Tibial nerve (tissue), 4 donors: ENCODE results near the gene NALCN.

Experiments used
- EP300 ChIP-seq, 2 donors: sonication (generic); formaldehyde crosslinking; IDR thresholded peaks; one replicate each; pipeline ENCODE4 v1.6.1; 2017; ENCODE audit warnings: antibody characterized with exemption in 2 of 2, mild to moderate bottlenecking in 1 of 2
- POLR2A ChIP-seq, 2 donors: fragments of 450-650 bp; IDR thresholded peaks; one replicate each; pipeline ENCODE4 v1.6.1; 2017; ENCODE audit warnings: antibody characterized with exemption in 2 of 2, mild to moderate bottlenecking in 2 of 2, moderate library complexity in 2 of 2
- TF ChIP-seq, protein P1 (sequence below), 5 experiments: fragments of 200-600 bp in 3 of 5; fragments of 450-650 bp in 2 of 5; sonication (generic) in 3 of 5; IDR thresholded peaks; one replicate each; pipeline ENCODE4 v1.5.1; 2016 to 2019; ENCODE audit warnings: antibody characterized with exemption in 5 of 5, mild to moderate bottlenecking in 3 of 5, moderate library complexity in 2 of 5

DNA sequence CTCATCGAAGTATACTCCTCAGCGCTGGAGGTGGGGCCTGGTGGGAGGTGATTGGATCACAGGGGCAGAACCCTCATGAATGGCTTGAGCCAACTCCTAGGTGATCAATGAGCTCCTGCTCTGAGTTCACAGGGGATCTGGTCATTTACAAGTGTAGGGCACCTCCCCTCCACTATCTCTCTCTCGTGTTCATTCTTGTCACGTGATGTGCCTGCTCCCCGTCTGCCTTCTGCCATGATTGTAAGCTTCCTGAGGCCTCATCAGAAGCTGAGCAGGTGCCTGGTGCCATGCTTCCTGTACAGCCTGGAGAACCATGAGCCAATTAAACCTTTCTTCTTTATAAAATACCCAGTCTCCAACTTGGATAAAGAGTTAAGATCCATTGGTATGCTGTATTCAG, 61.4 kb downstream of the NALCN start:
- TF ChIP-seq POLR2A (IDR thresholded peaks at IDR 0.05) (no peak), EP300 (IDR thresholded peaks at IDR 0.05) (no peak)
- TF ChIP-seq, protein P1, sequence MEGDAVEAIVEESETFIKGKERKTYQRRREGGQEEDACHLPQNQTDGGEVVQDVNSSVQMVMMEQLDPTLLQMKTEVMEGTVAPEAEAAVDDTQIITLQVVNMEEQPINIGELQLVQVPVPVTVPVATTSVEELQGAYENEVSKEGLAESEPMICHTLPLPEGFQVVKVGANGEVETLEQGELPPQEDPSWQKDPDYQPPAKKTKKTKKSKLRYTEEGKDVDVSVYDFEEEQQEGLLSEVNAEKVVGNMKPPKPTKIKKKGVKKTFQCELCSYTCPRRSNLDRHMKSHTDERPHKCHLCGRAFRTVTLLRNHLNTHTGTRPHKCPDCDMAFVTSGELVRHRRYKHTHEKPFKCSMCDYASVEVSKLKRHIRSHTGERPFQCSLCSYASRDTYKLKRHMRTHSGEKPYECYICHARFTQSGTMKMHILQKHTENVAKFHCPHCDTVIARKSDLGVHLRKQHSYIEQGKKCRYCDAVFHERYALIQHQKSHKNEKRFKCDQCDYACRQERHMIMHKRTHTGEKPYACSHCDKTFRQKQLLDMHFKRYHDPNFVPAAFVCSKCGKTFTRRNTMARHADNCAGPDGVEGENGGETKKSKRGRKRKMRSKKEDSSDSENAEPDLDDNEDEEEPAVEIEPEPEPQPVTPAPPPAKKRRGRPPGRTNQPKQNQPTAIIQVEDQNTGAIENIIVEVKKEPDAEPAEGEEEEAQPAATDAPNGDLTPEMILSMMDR (IDR thresholded peaks at IDR 0.05) = no peak
